Fibroblast of lung (primary cell): ENCODE measurements around the gene MRPS12.

Experiments used
- CTCF ChIP-seq, 2 donors: IDR thresholded peaks in 1 of 2; conservative IDR thresholded peaks in 1 of 2; 1 replicate in 1 of 2; 2 replicates in 1 of 2; pipeline ENCODE4 v1.5.1; 2011 to 2012; ENCODE audit warnings: low read length in 2 of 2, control low read depth in 1 of 2, inconsistent platforms in 1 of 2, low read depth in 1 of 2, mild to moderate bottlenecking in 1 of 2
- EZH2 ChIP-seq: IDR thresholded peaks from 2 replicates; pipeline ENCODE4 v1.5.1; 2012; ENCODE audit warnings: low read length, control low read depth, mild to moderate bottlenecking; ENCODE audit errors: missing control alignments

DNA sequence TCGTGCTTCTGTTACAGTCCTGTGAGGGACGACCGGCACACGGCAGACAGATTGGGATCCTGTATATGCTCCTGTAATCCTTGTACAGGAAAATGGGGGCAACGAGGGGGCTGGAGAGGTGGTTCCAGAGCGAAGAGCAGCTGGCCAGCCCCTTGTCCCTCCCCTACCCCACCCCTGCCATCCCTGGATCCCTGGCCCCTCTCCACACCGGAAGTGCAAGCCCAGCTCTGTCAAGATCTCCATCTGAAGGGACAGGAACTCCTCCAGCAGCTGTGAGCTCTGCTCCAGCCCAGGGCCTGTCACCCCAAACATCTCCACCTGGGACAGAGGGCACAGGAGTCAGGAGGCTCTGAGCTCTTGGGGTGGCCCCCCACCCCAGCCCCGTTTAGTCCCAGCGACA lies 13.2 kb upstream of the MRPS12 start:
- TF ChIP-seq CTCF (conservative IDR thresholded peaks at IDR 0.05 in 1 of 2, IDR thresholded peaks at IDR 0.05 in 1 of 2; ENCODE audit: low read depth in 1 of 2, low read length in 2 of 2), result no peak
- TF ChIP-seq EZH2, result no peak
